RWPE2 (cell line): Measurements from ENCODE around the gene RNF213.

Experiments
- ATAC-seq: fragments of 200-7000 bp; cut with Tn5 transposase; 3 replicates; pipeline ENCODE4 v1.9.1; 2021; ENCODE audit warnings: low read depth
- DNase-seq: peaks from one replicate; pipeline ENCODE4 v3.0.0-alpha.2; 2020; ENCODE audit warnings: low spot score
- H3K27ac ChIP-seq: fragments of 450-650 bp; 2 replicates; pipeline ENCODE4 v1.5.1; 2017; ENCODE audit warnings: mild to moderate bottlenecking; ENCODE audit not compliant: poor library complexity, severe bottlenecking
- H3K27me3 ChIP-seq: fragments of 250-450 bp; sonication (Bioruptor Pico); 2 replicates; pipeline ENCODE4 v1.5.1; 2021; ENCODE audit warnings: mild to moderate bottlenecking, moderate library complexity; ENCODE audit not compliant: insufficient read depth, poor library complexity, severe bottlenecking
- H3K36me3 ChIP-seq: fragments of 250-450 bp; sonication (Bioruptor Pico); 2 replicates; pipeline ENCODE4 v1.5.1; 2020; ENCODE audit warnings: low read depth, mild to moderate bottlenecking, moderate library complexity
- H3K4me1 ChIP-seq: fragments of 250-450 bp; sonication (Bioruptor Pico); 2 replicates; pipeline ENCODE4 v1.5.1; 2021; ENCODE audit warnings: mild to moderate bottlenecking, moderate library complexity; ENCODE audit not compliant: insufficient read depth, poor library complexity, severe bottlenecking
- H3K4me3 ChIP-seq: fragments of 250-450 bp; sonication (Bioruptor Pico); 2 replicates; pipeline ENCODE4 v1.5.1; 2021; ENCODE audit warnings: mild to moderate bottlenecking, moderate library complexity; ENCODE audit not compliant: severe bottlenecking
- H3K9me3 ChIP-seq: fragments of 250-450 bp; sonication (Bioruptor Pico); 2 replicates; pipeline ENCODE4 v1.5.1; 2021; ENCODE audit warnings: mild to moderate bottlenecking, moderate library complexity; ENCODE audit not compliant: severe bottlenecking
- CTCF ChIP-seq: fragments of 450-650 bp; IDR thresholded peaks from one replicate; pipeline ENCODE4 v1.5.1; 2017; ENCODE audit warnings: mild to moderate bottlenecking, moderate library complexity; ENCODE audit not compliant: poor library complexity, severe bottlenecking

RNF213 gene

GRCh38 chr17:80303824-80304223 lies 43.2 kb downstream of the RNF213 start:
- Histone ChIP-seq H3K9me3 (no peaks in the 10 kb centered on the region), H3K4me1 (no peaks in the 10 kb centered on the region), H3K27ac (no peak overlapping the region), H3K27me3 (no peaks in the 10 kb centered on the region), H3K4me3 (no peak overlapping the region), H3K36me3 (peaks cover 98% of the 10 kb centered on the region)
- ATAC-seq (no peak), DNase-seq (no peak)
- no peak for TF ChIP-seq CTCF

GRCh38 chr17:80307994-80308691 lies 47.5 kb downstream of the RNF213 start:
- H3K4me1 ChIP-seq, result no peaks in the 10 kb centered on the region
- H3K27me3 ChIP-seq, result no peaks in the 10 kb centered on the region
- no peak overlapping the region for H3K27ac ChIP-seq
- ATAC-seq (no peak), DNase-seq (no peak)
- H3K36me3 ChIP-seq, result peaks cover 95% of the 10 kb centered on the region
- TF ChIP-seq CTCF, result no peak
- H3K4me3 ChIP-seq, result no peak overlapping the region
- no peaks in the 10 kb centered on the region for H3K9me3 ChIP-seq

- H3K36me3 ChIP-seq, result peaks cover 93% of the 10 kb centered on the region
- no peaks in the 10 kb centered on the region for H3K27me3 ChIP-seq
- no peak for ATAC-seq
- DNase-seq, result no peak
- no peaks in the 10 kb centered on the region for H3K9me3 ChIP-seq
- no peak for TF ChIP-seq CTCF
- no peaks in the 10 kb centered on the region for H3K4me1 ChIP-seq
- H3K27ac ChIP-seq, result no peak overlapping the region
- no peak overlapping the region for H3K4me3 ChIP-seq
Observed at GRCh38 chr17:80308692-80309517, 48.3 kb downstream of the RNF213 start.

- ATAC-seq (no peak), DNase-seq (no peak)
- Histone ChIP-seq H3K27ac (no peak overlapping the region), H3K27me3 (no peaks in the 10 kb centered on the region), H3K4me3 (no peak overlapping the region), H3K4me1 (no peaks in the 10 kb centered on the region), H3K9me3 (no peaks in the 10 kb centered on the region), H3K36me3 (peaks cover 73% of the 10 kb centered on the region)
- TF ChIP-seq CTCF, result no peak
Observed at GRCh38 chr17:80311216-80311827, 50.7 kb downstream of the RNF213 start.
